HL-60 (cell line): ENCODE results near the gene TMEM18.

Experiments
- DNase-seq, 2 experiments: peaks; one replicate each; pipeline ENCODE4 v3.0.0-alpha.2; 2010 to 2020; ENCODE audit warnings: low read depth in 1 of 2, low spot score in 1 of 2
- H3K27ac ChIP-seq: fragments of 250-450 bp; sonication (Bioruptor Pico); replicated peaks from 2 replicates; pipeline ENCODE4 v1.5.1; 2020; ENCODE audit warnings: mild to moderate bottlenecking, moderate library complexity
- H3K27me3 ChIP-seq: fragments of 250-450 bp; sonication (Bioruptor Pico); 2 replicates; pipeline ENCODE4 v1.5.1; 2021; ENCODE audit warnings: mild to moderate bottlenecking, moderate library complexity; ENCODE audit not compliant: insufficient read depth, poor library complexity, severe bottlenecking
- H3K4me3 ChIP-seq: replicated peaks from 2 replicates; pipeline ENCODE4 v1.5.1; 2011; ENCODE audit warnings: mild to moderate bottlenecking, control low read depth, low read length; ENCODE audit not compliant: insufficient read depth
- CTCF ChIP-seq: IDR thresholded peaks from one replicate; pipeline ENCODE4 v1.5.1; 2011; ENCODE audit warnings: low read length, control low read depth, inconsistent platforms; ENCODE audit not compliant: insufficient read depth
- GABPA ChIP-seq: IDR thresholded peaks from 2 replicates; pipeline ENCODE4 v1.6.1; 2012; ENCODE audit warnings: low read depth
- POLR2AphosphoS5 ChIP-seq: IDR thresholded peaks from 2 replicates; pipeline ENCODE4 v1.6.1; 2012; ENCODE audit warnings: low read depth
- REST ChIP-seq: IDR thresholded peaks from 2 replicates; pipeline ENCODE4 v1.6.1; 2012; ENCODE audit warnings: low read depth; ENCODE audit not compliant: insufficient replicate concordance
- SPI1 ChIP-seq: IDR thresholded peaks from 2 replicates; pipeline ENCODE4 v1.6.1; 2012; ENCODE audit warnings: low read depth, mild to moderate bottlenecking, borderline replicate concordance

Gene TMEM18

GRCh38 chr2:677959-678550 is 849 bp upstream of the TMEM18 start:
- Histone ChIP-seq H3K27me3 (no peaks in the 10 kb centered on the region), H3K4me3 (peak overlapping the region; percentile 72), H3K27ac (peak overlapping the region; percentile 99)
- no peak for DNase-seq
- TF ChIP-seq GABPA (no peak), SPI1 (no peak), REST (no peak), POLR2AphosphoS5 (no peak), CTCF (no peak)

GRCh38 chr2:676647-677055 is 555 bp downstream of the TMEM18 start:
- Histone ChIP-seq H3K27ac (peak overlapping the region; percentile 53), H3K4me3 (peak overlapping the region; percentile 52), H3K27me3 (no peaks in the 10 kb centered on the region)
- no peak for TF ChIP-seq CTCF
- no peak for TF ChIP-seq SPI1
- no peak for TF ChIP-seq POLR2AphosphoS5
- TF ChIP-seq GABPA, result no peak
- no peak for TF ChIP-seq REST
- peak; percentile 97 to 98 for DNase-seq

GRCh38 chr2:675982-676646 is 1.1 kb downstream of the TMEM18 start:
- DNase-seq, result peak; percentile 3 to 18
- H3K4me3 ChIP-seq, result peak overlapping the region; percentile 52
- no peaks in the 10 kb centered on the region for H3K27me3 ChIP-seq
- TF ChIP-seq REST (no peak), POLR2AphosphoS5 (no peak), SPI1 (no peak), GABPA (no peak), CTCF (no peak)
- H3K27ac ChIP-seq, result peak overlapping the region; percentile 53
